Gastroesophageal sphincter (tissue), 4 donors: ENCODE results near the gene P2RX7. TPM values are rescaled to one million over a fixed set of nuclear protein-coding genes. Genes with fewer than 3 reads are reported as not detected.

Experiments
- ATAC-seq: fragments of 150-250 bp; one replicate; pipeline ENCODE4 v1.9.1; 2016; ENCODE audit warnings: mild to moderate bottlenecking, moderate library complexity
- H3K27ac ChIP-seq, 4 donors: fragments of 200-600 bp; sonication (generic) in 3 of 4; 1 replicate in 3 of 4; 2 replicates in 1 of 4; pipeline ENCODE4 v1.5.1; 2016 to 2019
- H3K27me3 ChIP-seq: fragments of 200-600 bp; sonication (generic); one replicate; pipeline ENCODE4 v1.5.1; 2019
- H3K36me3 ChIP-seq, 2 donors: fragments of 200-600 bp; sonication (generic); one replicate each; pipeline ENCODE4 v1.5.1; 2019; ENCODE audit warnings: control low read depth in 1 of 2
- H3K4me1 ChIP-seq, 3 donors: fragments of 200-600 bp; sonication (generic); 1 replicate in 2 of 3; 2 replicates in 1 of 3; pipeline ENCODE4 v1.5.1; 2016 to 2019; ENCODE audit warnings: control low read depth in 2 of 3
- H3K4me3 ChIP-seq, 2 donors: fragments of 200-600 bp; sonication (generic); one replicate each; pipeline ENCODE4 v1.5.1; 2019; ENCODE audit warnings: mild to moderate bottlenecking in 1 of 2, moderate library complexity in 1 of 2
- H3K9me3 ChIP-seq, 3 donors: fragments of 200-600 bp; sonication (generic); one replicate each; pipeline ENCODE4 v1.5.1; 2017 to 2019; ENCODE audit warnings: control low read depth in 2 of 3
- CTCF ChIP-seq, 4 experiments: fragments of 200-600 bp in 2 of 4; fragments of 450-650 bp in 2 of 4; sonication (generic) in 1 of 4; IDR thresholded peaks; one replicate each; pipeline ENCODE4 v1.5.1; 2017 to 2019; ENCODE audit warnings: antibody characterized with exemption in 4 of 4, mild to moderate bottlenecking in 2 of 4, moderate library complexity in 2 of 4
- EP300 ChIP-seq: sonication (generic); formaldehyde crosslinking; IDR thresholded peaks from one replicate; pipeline ENCODE4 v1.6.1; 2017; ENCODE audit warnings: antibody characterized with exemption, mild to moderate bottlenecking
- POLR2A ChIP-seq, 2 donors: fragments of 450-650 bp; IDR thresholded peaks; one replicate each; pipeline ENCODE4 v1.6.1; 2017; ENCODE audit warnings: antibody characterized with exemption in 2 of 2, mild to moderate bottlenecking in 2 of 2, moderate library complexity in 1 of 2
- POLR2AphosphoS5 ChIP-seq: sonication (generic); formaldehyde crosslinking; IDR thresholded peaks from one replicate; pipeline ENCODE4 v1.6.1; 2017; ENCODE audit warnings: antibody characterized with exemption
- WGBS, 2 donors: methylation state at CpG; one replicate each; pipeline ENCODE4 v1.1.5; 2018; ENCODE audit warnings: low coverage in 1 of 2; 5-methylcytosine and 5-hydroxymethylcytosine counted together
- total RNA-seq, 4 donors: library from RNA; depleted of rRNA; stranded (reverse); fragments of >200 nt; gene quantifications; one replicate each; pipeline ENCODE4 v1.1.0, GENCODE V29; 2016

Gene P2RX7
- 1 to 10 TPM; 2.0 to 3.3 (median 3.0) TPM for total RNA-seq

GRCh38 chr12:121132601-121133481 is at the start of gene P2RX7:
P2RX7 (plus strand) TSS chr12:121132876; CDS start chr12:121132971, 95 bp downstream.
- Histone ChIP-seq H3K4me1 (peaks cover 0 to 48% (median 13%) of the 10 kb centered on the region in 3 donors), H3K27me3 (no peaks in the 10 kb centered on the region), H3K27ac (peak within 1 kb of the TSS; percentile 36 to 70 (median 66)), H3K4me3 (peak within 1 kb of the TSS; percentile 42 to 51), H3K9me3 (no peaks in the 10 kb centered on the region), H3K36me3 (no peaks in the 10 kb centered on the region)
- TF ChIP-seq EP300: no peak
- peak in 1 of 2 donors; percentile 19 for TF ChIP-seq POLR2A (IDR thresholded peaks at IDR 0.05)
- peak; percentile 11 for TF ChIP-seq POLR2AphosphoS5
- no peak for TF ChIP-seq CTCF (IDR thresholded peaks at IDR 0.05)
- WGBS, 2 donors: 0% methylated on average over 9 to 16 of the region's 25 CpGs
- peak; percentile 73 for ATAC-seq

- H3K27me3 ChIP-seq: no peaks in the 10 kb centered on the region
- no peaks in the 10 kb centered on the region for H3K4me1 ChIP-seq
- H3K36me3 ChIP-seq: no peaks in the 10 kb centered on the region
- H3K9me3 ChIP-seq: no peaks in the 10 kb centered on the region
- H3K27ac ChIP-seq: no peak overlapping the region
- no peak for ATAC-seq
- 73 to 74% methylated on average over 3 of the region's 3 CpGs for WGBS, 2 donors
- TF ChIP-seq CTCF (IDR thresholded peaks at IDR 0.05): no peak
- no peak for TF ChIP-seq EP300
- no peak for TF ChIP-seq POLR2A (IDR thresholded peaks at IDR 0.05)
- no peak for TF ChIP-seq POLR2AphosphoS5
- H3K4me3 ChIP-seq: no peak overlapping the region
Observed at GRCh38 chr12:121084229-121084628, 48.4 kb upstream of the P2RX7 start.

- no peak for ATAC-seq
- H3K27me3 ChIP-seq: no peaks in the 10 kb centered on the region
- 76% methylated on average over 4 of the region's 4 CpGs; no CpG with 5 or more reads in 1 of the 2 donors for WGBS, 2 donors
- no peaks in the 10 kb centered on the region for H3K9me3 ChIP-seq
- no peak overlapping the region for H3K4me3 ChIP-seq
- no peaks in the 10 kb centered on the region for H3K36me3 ChIP-seq
- no peak for TF ChIP-seq EP300
- TF ChIP-seq POLR2AphosphoS5: no peak
- TF ChIP-seq POLR2A (IDR thresholded peaks at IDR 0.05): no peak
- TF ChIP-seq CTCF (IDR thresholded peaks at IDR 0.05): no peak
- H3K4me1 ChIP-seq: no peaks in the 10 kb centered on the region
- no peak overlapping the region for H3K27ac ChIP-seq
Observed at GRCh38 chr12:121085069-121085468, 47.6 kb upstream of the P2RX7 start.

GRCh38 chr12:121085506-121086353 is 46.9 kb upstream of the P2RX7 start:
- no peaks in the 10 kb centered on the region for H3K36me3 ChIP-seq
- H3K27me3 ChIP-seq: no peaks in the 10 kb centered on the region
- no peak overlapping the region for H3K27ac ChIP-seq
- H3K4me1 ChIP-seq: no peaks in the 10 kb centered on the region
- no peaks in the 10 kb centered on the region for H3K9me3 ChIP-seq
- 79 to 91% methylated on average over 6 to 10 of the region's 17 CpGs for WGBS, 2 donors
- no peak overlapping the region for H3K4me3 ChIP-seq
- ATAC-seq: no peak
- TF ChIP-seq CTCF (IDR thresholded peaks at IDR 0.05) (no peak), EP300 (no peak), POLR2AphosphoS5 (no peak), POLR2A (IDR thresholded peaks at IDR 0.05) (no peak)
